Suppressor macrophage treated with lipopolysaccharide for 4 hours (primary cell): ENCODE measurements around the gene PHF13.
A peak's percentile ranks its signal among the peaks of the same experiment; 100 is the strongest.

Experiments used
- DNase-seq: peaks from one replicate; pipeline ENCODE4 v3.0.0-alpha.2; 2020

The PHF13 gene

DNA sequence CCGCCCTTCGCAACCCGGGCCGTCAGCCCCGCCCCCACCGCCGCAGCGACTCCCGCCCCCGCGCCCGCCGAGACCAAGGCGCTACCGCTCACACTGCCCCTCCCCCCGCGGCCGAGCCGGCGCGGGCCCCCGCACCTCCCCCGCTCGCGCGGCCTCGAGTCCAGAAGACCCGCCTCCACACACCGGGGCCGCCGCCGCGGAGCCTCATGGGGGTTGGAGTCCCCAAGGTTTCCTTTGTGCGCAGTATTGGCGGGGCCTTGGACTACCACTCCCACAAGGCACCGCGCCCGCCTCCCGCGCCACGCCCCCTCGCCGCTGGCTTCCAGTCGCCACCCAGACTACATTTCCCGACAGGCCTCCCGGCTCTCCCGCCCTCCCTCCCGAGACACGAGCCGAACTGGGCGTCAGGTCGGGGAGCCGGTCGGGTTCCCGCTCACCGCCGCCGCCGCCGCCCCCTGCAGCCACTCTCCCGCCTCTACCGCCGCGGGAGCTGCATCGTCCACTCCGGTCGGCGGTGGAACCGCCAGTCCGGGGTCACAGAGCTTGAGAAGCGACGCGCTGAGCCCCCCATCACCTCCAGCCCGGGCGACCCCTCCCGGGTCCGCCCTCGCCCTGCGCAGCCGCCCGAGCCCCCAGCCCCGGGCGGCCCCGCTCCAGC lies at the start of gene PHF13:
Gene PHF13, plus strand, starts transcription at position 371 of the 658 bp plus-strand sequence. CDS start 336 bp downstream, outside the sequence.
- DNase-seq, result peak; percentile 99

DNA sequence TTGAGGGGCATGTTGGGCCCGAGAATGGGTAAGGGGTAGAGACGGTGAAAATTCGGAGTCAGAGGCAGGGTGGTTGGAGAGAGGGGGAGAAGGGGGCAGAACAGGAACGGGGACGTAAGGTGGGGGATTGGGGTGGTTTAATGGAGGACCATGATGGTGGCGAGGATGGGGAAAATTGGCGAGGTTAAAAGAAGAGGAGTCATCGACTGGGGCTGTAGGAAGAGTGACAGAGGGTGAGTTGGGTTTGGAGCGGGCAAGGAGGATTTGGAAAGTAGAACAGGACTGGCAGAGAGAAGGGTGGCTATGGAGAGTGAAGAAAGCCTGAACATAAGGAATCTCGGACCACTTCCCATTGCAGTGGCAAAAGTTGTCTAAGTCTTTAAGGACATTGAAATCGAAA lies 44.5 kb upstream of the PHF13 start:
- no peak for DNase-seq

DNA sequence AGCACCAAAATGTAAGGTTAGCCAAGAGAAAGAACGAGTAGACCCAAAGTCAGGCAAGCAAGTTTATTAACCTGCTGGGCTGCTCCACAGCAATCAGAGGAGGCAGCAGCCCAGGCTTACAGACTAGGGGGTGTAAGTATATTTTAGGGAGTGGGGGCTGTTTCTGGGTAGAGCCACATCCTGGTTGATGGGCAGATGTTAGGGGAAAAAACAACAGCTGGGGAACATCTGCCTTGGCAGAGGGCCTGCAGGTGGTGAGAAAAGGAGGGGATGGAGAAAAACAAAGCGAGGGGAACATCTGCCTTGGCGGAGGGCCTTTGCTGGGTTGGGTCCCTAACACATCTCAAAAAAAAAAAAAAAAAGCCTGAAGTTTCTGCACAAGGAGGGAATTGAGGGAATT lies 43.4 kb upstream of the PHF13 start:
- DNase-seq, result no peak

DNA sequence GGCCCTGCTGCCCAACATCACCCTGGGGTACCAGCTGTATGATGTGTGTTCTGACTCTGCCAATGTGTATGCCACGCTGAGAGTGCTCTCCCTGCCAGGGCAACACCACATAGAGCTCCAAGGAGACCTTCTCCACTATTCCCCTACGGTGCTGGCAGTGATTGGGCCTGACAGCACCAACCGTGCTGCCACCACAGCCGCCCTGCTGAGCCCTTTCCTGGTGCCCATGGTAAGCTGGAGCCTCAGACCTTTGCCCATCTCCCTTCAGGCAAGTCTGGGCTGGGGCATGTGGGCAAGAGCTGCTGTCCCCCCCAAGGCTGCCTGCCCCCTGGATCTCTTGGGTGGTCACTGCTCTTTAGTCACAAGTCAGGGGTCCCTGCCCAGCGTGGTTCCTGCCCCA lies 42.5 kb upstream of the PHF13 start:
- no peak for DNase-seq

DNA sequence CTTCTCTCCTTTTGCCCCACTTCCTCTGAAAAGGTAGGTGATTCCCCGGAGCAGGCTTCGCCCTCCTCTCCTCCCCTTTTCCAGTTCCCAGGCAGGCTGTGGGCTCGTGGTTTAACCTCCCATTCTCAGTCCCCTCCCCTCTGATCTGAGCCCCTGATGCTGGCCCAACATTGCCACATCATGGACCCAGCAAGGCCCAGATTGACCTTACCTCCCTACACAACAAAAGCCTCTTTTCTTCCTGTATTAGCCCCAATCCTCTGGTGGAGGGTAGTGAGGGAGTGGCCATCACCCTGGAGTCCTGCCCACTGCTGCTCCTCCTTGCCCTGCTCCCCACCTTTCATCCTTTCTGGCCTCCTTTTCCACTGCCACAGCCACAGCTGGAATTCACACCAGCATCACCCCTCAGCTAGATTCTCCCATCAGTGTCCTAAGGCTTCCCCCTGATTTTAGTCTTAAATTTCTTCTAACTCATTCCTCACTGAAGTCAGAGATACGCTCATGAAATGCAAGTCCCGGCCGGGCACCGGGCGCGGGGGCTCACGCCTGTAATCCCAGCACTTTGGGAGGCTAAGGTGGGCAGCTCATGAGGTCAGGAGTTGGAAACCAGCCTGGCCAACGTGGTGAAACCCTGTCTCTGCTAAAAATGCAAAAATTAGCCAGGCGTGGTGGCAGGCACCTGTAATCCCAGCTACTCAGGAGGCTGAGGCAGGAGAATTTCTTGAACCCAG lies 40.7 kb upstream of the PHF13 start:
- no peak for DNase-seq

DNA sequence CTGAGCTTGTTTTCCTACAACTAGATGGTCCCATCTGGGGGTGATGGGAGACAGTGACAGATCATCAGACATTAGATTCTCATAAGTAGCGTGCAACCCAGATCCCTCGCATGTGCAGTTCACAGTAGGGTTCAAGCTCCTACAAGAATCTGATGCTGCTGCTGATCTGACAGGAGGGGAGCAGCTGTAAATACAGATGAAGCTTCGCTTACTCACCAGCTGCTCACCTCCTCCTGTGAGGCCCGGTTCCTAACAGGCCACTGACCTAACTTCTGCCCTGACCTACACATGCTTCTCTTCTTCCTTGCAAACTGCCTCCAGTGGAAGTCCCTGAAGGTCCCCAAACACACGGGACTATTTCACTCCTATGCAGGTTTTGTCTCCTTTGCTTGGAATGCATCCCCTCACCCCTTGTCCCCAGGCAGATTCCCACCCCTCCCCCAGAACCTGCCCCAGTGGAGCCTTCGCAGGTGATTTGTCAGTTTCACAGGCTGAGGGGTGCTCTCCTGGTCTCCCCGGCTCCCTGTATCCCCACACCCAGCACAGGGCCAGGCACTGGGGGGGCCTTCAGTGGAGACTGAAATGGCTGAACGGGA lies 39.4 kb upstream of the PHF13 start:
- DNase-seq, result no peak

DNA sequence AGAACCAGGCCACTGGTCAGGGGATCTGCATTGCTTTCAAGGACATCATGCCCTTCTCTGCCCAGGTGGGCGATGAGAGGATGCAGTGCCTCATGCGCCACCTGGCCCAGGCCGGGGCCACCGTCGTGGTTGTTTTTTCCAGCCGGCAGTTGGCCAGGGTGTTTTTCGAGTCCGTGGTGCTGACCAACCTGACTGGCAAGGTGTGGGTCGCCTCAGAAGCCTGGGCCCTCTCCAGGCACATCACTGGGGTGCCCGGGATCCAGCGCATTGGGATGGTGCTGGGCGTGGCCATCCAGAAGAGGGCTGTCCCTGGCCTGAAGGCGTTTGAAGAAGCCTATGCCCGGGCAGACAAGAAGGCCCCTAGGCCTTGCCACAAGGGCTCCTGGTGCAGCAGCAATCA lies 38.7 kb upstream of the PHF13 start:
- DNase-seq, result no peak

DNA sequence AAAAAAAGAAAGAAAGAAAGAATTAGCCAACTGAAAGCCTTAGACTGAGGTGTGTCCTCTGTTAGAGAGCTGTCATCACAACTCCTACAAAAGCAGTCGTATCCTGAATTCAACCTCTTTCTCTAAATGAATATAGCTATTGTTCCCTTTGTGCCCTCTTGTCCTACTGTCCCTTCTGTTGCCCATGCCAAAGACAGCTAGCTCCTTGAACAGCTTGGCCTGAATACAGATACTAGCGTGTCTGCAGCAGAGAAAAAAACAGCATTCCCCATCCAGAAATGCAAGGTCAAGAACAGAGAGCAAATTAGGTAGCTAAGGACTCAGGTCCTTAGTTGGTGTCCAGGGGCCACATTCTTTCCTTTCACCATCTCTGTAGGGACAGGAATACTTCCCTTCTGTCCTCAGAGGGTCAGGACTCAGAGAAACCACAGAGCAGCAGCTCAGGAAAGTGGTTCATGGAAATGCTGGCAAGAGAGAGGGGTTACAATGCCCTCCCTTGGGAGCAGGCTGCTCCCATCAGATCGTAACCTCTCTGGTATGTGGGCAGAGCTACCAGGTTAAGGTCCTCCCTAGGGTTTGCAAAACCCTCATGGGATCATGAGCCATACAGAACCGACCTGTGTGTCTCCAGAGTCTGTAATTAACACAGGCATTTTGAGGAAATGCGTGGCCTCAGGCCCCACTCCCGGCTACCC lies 35.6 kb upstream of the PHF13 start:
- no peak for DNase-seq

DNA sequence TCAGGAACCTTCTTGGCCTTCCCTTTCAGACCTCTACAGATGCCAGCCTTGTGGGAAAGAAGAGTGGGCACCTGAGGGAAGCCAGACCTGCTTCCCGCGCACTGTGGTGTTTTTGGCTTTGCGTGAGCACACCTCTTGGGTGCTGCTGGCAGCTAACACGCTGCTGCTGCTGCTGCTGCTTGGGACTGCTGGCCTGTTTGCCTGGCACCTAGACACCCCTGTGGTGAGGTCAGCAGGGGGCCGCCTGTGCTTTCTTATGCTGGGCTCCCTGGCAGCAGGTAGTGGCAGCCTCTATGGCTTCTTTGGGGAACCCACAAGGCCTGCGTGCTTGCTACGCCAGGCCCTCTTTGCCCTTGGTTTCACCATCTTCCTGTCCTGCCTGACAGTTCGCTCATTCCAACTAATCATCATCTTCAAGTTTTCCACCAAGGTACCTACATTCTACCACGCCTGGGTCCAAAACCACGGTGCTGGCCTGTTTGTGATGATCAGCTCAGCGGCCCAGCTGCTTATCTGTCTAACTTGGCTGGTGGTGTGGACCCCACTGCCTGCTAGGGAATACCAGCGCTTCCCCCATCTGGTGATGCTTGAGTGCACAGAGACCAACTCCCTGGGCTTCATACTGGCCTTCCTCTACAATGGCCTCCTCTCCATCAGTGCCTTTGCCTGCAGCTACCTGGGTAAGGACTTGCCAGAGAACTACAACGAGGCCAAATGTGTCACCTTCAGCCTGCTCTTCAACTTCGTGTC lies 34.7 kb upstream of the PHF13 start:
- DNase-seq, result no peak

DNA sequence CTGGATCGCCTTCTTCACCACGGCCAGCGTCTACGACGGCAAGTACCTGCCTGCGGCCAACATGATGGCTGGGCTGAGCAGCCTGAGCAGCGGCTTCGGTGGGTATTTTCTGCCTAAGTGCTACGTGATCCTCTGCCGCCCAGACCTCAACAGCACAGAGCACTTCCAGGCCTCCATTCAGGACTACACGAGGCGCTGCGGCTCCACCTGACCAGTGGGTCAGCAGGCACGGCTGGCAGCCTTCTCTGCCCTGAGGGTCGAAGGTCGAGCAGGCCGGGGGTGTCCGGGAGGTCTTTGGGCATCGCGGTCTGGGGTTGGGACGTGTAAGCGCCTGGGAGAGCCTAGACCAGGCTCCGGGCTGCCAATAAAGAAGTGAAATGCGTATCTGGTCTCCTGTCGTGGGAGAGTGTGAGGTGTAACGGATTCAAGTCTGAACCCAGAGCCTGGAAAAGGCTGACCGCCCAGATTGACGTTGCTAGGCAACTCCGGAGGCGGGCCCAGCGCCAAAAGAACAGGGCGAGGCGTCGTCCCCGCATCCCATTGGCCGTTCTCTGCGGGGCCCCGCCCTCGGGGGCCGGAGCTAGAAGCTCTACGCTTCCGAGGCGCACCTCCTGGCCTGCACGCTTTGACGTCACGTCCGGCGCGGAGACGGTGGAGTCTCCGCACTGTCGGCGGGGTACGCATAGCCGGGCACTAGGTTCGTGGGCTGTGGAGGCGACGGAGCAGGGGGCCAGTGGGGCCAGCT lies 34.0 kb upstream of the PHF13 start, which contains the start of gene ZBTB48:
Gene ZBTB48, plus strand, starts transcription at position 621 of the 745 bp plus-strand sequence. CDS start 616 bp downstream, outside the sequence.
- peak; percentile 99 for DNase-seq

DNA sequence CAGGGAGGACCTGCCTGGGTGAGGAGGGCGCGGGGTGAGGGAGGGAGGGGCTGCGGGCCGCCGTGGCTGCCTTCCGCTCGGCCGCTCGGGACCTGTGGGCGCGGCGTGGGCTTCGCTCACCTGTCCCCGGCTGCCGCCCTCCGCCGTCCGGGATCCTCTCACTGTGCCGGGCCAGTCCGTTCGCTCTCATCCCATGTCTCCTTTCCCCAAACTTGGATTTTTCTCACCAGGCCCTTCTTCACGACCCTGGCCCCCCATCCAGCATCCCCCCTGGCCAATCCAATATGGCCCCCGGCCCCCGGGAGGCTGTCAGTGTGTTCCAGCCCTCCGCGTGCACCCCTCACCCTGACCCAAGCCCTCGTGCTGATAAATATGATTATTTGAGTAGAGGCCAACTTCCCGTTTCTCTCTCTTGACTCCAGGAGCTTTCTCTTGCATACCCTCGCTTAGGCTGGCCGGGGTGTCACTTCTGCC lies 33.4 kb upstream of the PHF13 start:
- peak; percentile 75 for DNase-seq

DNA sequence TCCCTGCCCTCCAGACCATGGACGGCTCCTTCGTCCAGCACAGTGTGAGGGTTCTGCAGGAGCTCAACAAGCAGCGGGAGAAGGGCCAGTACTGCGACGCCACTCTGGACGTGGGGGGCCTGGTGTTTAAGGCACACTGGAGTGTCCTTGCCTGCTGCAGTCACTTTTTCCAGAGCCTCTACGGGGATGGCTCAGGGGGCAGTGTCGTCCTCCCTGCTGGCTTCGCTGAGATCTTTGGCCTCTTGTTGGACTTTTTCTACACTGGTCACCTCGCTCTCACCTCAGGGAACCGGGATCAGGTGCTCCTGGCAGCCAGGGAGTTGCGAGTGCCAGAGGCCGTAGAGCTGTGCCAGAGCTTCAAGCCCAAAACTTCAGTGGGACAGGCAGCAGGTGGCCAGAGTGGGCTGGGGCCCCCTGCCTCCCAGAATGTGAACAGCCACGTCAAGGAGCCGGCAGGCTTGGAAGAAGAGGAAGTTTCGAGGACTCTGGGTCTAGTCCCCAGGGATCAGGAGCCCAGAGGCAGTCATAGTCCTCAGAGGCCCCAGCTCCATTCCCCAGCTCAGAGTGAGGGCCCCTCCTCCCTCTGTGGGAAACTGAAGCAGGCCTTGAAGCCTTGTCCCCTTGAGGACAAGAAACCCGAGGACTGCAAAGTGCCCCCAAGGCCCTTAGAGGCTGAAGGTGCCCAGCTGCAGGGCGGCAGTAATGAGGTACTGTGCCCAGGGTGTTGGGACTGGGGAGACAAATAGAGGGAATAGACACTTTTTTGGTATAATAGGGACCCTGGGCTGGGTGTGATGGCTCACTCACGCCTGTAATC lies 32.7 kb upstream of the PHF13 start:
- DNase-seq, result peak; percentile 39

DNA sequence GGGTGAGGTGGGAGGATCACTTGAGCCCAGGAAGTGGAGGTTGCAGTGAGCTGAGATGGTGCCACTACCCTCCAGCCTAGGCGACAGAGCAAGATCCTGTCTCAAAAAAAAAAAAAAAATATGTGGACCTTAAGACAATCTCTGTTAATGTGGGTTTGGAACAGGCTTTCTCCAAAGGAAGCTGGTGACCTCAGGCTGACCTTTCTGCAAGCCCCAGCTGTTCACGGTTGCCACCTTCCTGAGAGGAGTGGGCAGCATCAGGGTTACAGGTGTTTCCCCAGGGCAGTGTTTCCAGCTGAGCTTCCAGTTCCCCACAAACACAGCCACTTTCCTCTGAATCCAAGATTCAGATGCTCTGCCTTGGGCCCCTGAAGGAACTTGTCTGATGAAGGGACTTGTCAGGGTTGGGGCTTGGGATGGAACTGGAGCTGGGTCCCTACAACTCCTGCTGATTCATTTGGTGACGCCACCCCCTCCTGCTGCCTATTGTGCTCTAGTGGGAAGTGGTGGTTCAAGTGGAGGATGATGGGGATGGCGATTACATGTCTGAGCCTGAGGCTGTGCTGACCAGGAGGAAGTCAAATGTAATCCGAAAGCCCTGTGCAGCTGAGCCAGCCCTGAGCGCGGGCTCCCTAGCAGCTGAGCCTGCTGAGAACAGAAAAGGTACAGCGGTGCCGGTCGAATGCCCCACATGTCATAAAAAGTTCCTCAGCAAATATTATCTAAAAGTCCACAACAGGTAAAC lies 31.8 kb upstream of the PHF13 start:
- DNase-seq, result peak; percentile 88

DNA sequence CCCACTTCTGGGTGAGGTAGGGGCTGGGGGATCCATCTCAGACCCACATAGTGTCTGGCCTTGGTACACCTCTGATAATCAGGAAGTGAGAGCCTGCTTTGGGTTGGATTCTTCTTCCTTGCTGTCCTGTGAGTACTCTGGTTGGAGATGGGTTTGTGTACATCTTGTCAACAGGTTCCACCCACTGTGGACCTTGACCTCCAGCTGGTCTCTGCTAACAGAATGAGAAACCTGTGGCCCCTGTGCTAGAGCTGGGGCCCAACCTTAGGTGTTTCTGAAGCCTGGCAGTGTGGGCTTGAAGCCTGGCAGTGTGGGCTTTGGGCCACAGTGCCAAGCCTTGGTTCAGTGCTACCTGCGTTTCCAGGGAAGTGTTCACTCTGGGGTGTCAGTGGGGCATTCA lies 31.2 kb upstream of the PHF13 start:
- no peak for DNase-seq

DNA sequence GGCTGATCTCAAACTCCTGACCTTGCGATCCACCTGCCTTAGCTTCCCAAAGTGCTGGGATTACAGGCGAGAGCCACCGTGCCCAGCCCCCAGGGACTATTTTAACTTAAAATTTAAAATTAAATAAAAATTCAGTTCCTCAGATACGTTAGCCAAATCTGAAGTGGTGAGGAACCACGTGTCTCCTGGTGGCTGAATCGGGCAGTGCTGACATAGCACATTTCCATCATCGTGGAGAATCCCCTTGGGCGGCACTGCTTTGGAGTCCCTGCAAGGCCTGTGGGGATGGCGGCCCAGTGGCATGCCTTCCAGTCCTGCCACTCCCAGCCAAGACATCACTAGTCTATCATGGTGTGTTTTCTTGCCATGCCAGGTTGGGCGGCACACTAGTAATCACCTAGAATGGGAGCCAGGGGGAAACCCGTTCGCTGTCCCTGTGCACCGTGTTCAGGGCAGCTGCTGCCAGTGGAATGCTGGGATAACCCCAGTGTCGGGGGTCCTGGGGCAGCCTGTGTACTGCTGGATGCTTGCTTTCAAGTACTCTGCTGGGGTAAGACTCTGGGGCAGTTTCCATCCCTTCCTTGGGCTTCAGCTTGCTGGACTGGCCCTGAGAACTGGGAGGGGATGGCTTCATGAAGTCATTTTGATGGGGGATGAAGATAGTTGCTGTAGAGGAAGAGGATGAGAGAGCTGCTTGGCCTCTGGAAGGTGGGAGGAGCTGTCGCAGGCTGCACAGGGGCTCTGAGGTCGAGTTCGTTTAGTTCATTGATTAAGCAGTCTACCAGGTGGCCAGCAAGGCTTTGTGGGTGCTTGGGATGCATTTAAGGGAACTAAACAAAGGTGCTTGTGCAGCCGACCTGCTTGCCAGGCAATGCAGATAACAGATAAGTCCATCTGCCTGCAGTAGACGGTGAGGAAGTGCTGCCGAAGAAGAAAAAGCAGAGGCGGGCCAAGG lies 29.1 kb upstream of the PHF13 start:
- DNase-seq, result peak; percentile 17

DNA sequence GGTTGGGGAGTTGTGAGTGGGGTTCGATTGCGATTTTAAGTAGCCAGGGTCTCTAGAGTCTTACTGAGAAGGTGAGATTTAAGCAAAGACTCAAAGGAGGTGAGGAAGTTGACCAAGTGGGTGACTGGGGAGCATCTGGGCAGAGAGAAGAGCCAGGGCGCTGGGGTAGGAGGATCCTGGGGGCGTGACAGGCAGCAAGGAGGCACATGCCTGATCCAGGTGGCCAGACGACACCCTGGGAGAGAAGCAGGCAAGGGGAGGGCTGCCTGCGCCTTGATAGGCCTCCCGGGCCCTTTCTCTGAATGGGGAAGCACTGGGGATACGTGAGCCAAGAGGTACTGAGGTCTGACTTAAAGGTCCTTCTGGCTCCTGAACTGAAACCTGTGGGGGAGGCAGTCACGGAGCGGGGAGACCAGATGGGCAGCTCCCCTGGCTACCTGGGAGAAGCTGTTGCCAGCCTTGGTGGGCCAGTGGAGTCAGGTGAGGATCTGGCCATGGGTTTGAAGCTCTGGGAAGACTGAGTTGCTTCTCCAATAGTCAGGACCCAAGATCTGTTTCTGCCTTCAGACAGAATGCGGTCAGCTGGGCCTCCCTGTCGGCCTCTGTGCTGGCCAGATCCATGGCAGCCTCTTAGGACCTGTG lies 28.3 kb upstream of the PHF13 start:
- no peak for DNase-seq

DNA sequence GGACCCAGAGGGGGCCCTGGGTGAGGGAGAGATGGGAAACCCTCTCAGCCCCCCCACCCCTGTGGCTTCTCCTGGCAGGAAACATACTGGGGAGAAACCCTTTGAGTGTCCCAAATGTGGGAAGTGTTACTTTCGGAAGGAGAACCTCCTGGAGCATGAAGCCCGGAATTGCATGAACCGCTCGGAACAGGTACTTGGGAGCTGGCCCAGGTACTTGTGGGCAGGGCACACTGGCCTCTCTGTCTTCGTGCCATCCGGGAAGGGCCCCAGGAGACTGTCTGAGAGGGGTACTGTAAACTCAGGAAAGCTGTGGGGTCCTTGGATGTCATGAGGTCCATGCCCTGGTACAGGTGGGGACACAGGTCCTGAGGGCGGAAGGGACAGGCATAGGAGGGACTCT lies 27.7 kb upstream of the PHF13 start:
- no peak for DNase-seq

DNA sequence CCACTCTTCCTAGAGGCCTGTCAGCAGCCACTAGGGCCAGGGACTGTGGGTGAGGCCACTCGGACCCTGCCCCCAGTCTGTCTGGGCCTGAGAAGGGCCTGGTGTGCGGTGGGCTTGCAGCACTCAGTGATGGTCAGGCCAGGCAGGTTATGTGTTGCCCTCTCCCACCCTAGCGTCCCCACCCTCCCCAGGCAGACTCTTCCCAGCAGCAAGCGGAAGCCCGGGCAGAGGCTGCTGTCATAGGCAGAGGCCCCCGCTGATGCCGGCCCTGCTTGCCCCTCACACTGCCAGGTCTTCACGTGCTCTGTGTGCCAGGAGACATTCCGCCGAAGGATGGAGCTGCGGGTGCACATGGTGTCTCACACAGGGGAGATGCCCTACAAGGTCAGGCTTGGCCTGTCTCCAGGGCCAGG lies 27.1 kb upstream of the PHF13 start:
- no peak for DNase-seq
